Fibroblast of mammary gland (primary cell): ENCODE results near the gene SLC17A2.

Experiments used
- DNase-seq: peaks from one replicate; pipeline ENCODE4 v3.0.0-alpha.2; 2010; ENCODE audit warnings: low read depth
- H3K4me3 ChIP-seq: 2 replicates; pipeline ENCODE4 v1.5.1; 2011; ENCODE audit warnings: low read depth, mild to moderate bottlenecking, low read length, moderate library complexity; ENCODE audit not compliant: control insufficient read depth
- CTCF ChIP-seq: conservative IDR thresholded peaks from 2 replicates; pipeline ENCODE4 v1.5.1; 2011; ENCODE audit warnings: low read depth, low read length, inconsistent platforms; ENCODE audit not compliant: control insufficient read depth, insufficient read depth

Gene SLC17A2

GRCh38 chr6:25907475-25908014 lies 22.9 kb downstream of the SLC17A2 start:
- no peak overlapping the region for H3K4me3 ChIP-seq
- DNase-seq, result no peak
- TF ChIP-seq CTCF, result no peak

DNA sequence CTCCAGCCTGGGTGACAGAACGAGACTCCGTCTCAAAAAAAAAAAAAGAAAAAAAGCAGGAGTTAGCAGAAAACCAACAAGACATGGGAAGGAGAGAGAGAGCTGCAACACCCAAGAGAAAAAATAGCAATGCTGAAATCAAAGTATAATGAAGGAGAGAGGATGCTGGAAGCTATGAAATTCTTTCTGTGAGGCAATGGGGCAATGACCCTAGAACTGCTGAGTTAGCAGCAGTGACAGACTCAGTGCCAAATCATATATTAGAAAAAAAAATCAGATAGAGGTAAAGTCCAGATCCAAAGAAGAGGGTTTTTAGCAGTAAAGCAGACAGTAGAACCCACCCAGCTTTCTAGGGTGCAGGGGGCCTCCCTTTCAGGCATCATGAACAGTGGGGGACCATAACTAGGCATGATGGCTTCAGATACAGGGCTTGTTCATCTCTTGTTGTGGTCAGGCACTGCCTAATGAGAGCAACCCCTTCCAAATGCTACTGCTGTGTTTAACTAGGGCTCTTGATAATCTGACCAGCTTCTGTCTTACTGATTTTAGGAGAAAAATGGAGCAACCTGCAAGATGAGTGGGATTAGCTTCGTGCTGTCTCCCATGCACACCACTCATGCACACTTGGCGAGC lies 26.9 kb downstream of the SLC17A2 start:
- no peak overlapping the region for H3K4me3 ChIP-seq
- no peak for TF ChIP-seq CTCF
- DNase-seq, result no peak

DNA sequence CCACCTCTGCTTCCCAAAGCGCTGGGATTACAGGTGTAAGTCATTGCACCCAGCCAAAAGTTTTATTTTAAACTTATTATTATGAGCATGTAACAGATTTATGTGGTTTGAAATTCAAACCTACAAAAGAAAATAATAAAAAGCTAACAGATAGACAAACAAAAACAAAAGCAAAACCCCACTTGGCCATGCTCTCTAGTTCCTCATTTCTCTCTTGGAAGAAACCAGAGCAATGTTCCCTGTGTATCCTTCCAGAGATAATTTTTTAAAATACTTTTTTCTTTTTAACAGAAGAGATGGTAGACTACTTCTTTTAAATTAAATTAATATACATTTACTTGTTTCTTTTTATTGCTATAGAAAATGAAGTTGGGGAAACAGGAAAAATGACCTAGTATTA lies 28.4 kb downstream of the SLC17A2 start:
- H3K4me3 ChIP-seq, result no peak overlapping the region
- DNase-seq, result no peak
- TF ChIP-seq CTCF, result no peak

- DNase-seq, result no peak
- TF ChIP-seq CTCF, result no peak
- no peak overlapping the region for H3K4me3 ChIP-seq
Observed at GRCh38 chr6:25900843-25901242, 29.6 kb downstream of the SLC17A2 start.

DNA sequence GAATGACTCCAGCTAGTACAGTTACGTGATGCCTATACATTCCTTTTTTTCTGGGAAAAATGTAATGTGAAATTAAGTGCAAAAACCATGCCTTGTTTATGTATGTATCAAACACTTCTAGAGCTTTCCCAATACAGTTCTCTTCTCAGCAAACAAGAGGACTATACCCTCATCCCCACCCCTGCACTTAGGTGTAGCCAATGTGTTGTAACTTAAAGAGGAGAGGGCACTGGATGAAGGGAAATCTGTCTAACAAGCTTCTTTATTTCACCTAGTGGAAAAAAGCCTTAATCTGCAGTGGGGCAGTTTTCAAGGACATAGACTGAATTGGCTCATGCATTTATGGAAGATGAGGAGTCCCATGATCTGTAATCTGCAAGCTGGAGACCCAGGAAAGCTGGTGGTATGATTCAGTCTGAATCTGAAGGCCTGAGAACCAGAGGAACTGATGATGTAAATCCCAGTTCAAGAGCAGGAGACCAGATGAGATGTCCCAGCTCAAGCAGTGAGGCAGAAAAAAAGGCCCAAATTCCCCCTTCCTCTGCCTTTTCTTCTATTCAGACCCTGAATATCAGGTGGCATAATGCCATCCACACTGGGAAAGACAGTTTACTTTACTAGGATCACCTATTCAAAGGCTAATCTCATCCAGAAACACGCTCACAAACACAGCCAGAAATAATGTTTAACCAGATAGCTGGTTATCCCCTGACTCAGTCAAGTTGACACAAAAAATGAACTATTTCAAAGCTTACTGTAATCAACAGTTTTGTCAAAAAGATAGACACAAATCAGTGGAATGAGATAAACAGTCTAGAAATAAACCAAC lies 30.7 kb downstream of the SLC17A2 start:
- DNase-seq, result peak; percentile 54
- no peak for TF ChIP-seq CTCF

DNA sequence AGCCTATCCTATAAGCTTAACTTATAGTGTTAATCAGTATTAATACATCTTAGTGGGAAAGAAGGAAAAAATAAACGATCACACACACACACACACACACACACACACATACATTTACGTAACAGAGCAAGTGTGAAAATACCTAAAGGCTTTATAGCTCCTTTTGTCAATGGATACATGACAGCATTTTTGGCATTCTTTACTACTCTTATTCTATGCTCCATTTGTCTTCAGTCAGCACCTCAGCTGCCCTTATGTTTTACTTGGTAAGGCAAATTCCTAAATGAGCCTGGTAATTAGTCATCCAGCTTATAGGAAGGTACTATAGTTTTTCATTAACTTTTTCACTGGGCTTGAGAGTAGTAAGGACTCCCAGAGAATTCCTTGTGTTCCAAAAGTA lies 31.4 kb downstream of the SLC17A2 start:
- H3K4me3 ChIP-seq, result no peak overlapping the region
- no peak for TF ChIP-seq CTCF
- peak; percentile 2 for DNase-seq

More for the DNA sequence above, 30.7 kb downstream of the SLC17A2 start:
- no peak overlapping the region for H3K4me3 ChIP-seq
